Stimulated activated CD8-positive, alpha-beta memory T cell treated with anti-CD3 and anti-CD28 coated beads, Interleukin-4, amount 100 ng/mL, for 4 hours (primary cell): ENCODE results near the gene NKD1.

Experiments used
- DNase-seq, 2 donors: peaks; one replicate each; pipeline ENCODE4 v3.0.0-alpha.2; 2020; ENCODE audit warnings: low read depth in 2 of 2, low spot score in 1 of 2

NKD1 gene

DNA sequence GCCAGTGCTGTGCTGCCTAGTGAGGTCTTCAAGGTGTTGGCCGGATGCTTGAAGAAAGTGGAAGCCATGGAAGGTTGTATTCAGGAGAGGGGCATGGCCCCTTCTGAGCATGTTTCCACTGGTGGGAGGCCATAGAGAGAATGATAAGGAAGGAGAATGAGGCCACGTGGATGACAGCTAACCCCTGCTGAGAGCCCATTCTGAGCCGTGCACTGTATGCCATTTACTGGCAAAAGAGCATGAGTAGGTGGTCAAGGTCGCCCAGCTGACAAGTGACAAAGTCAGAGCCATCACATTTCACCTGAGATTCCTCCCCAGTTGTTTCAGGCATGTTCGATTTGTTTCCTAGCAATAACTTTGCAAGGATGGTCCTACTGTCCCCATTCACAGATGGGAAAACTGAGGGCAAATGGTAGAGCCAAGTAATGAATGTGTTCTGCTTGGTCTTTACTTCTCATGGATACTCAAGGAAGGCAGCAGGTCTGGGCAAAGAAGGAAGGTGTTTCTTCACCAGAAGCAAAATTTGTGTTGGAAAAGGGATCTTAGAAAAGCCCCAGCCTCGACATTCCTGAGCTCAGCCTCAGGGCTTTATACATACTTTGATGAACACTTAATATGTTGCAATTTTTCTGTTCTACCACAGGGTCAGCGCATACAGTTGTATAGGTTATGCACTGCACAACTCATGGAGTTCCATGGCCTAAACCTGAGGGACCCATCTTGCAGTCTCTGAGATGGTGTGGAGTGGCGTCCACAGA is 10.5 kb upstream of the NKD1 start:
- no peak for DNase-seq

- no peak for DNase-seq
Measured at GRCh38 chr16:50538411-50539052, 9.7 kb upstream of the NKD1 start.

GRCh38 chr16:50539053-50539695 is 9.0 kb upstream of the NKD1 start:
- no peak for DNase-seq

- no peak for DNase-seq
Measured at GRCh38 chr16:50539822-50540710, 8.1 kb upstream of the NKD1 start.

DNA sequence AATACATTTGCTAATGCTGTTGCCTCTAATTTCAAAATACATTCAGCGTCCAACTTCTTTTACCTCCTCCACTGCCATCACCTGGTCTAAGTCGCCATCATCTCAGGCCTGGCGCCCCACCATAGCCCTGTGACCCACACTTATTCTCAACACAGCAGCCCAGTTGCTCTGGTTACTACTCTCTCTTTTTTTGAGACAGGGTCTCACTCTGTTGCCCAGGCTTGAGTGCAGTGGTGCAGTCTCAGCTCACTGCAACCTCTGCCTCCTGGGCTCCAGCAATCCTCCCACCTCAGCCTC is 7.5 kb upstream of the NKD1 start:
- no peak for DNase-seq

- DNase-seq = no peak
Measured at GRCh38 chr16:50542703-50543102, 5.5 kb upstream of the NKD1 start.

GRCh38 chr16:50546125-50546524 is 2.1 kb upstream of the NKD1 start:
- no peak for DNase-seq

DNA sequence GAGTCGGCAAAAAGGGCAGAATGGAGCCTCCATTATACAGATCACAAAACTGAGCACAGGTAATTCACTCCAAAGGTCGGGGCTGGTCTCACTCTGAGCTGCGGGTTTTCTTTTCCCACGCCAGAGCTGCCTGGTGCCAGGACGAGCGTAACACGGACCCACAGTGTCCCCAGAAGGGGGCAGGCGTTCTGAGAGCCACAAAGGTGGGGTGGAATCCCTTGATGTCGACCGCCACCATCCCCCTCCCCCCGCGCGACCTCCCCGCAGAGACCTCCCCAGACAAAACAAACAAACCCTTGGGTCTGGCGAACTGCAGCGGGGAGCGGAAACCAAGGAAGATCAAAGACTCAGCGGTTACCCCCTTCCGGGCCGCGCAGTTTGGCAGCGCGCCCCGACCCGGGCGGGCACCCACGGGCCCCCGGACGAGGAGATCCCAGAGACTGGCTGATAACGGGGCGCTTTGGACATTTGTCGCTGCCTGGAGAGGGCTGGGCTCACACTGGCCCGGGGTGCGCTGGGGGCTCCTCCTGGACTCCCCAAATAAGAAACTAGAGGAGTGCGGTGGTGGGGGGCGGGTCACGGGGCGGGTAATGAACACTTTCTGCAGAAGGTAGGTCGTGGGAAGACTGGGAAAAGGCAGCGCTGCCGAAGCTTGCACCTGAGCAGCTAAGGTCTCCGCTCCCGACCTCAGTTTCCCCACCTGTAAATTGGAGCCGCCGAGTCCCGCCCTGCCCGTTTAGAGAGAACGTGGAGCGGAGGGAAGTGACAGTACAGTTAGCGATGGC is 664 bp upstream of the NKD1 start:
- DNase-seq = peak; percentile 28 to 65

- no peak for DNase-seq
Measured at GRCh38 chr16:50548909-50549560, 839 bp downstream of the NKD1 start.

DNA sequence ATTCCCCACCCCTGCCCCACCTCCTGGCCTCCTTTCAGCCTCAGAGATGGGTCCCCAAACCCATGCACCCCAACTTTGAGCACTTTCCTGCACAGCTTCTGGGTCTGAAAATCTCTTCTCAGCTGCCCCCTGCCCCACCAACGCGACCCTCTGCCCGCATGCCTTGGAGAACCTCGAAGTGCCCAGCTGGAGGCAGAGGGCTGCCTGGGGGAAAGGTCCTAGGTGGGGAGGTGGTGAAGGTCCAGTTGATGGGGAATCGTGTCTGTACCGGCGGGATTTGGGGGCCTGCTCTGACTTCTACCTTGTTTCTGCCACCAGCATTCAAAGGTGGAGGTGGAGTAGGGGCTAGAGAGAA is 1.3 kb downstream of the NKD1 start:
- no peak for DNase-seq

- no peak for DNase-seq
Measured at GRCh38 chr16:50550035-50550434, 1.8 kb downstream of the NKD1 start.

DNA sequence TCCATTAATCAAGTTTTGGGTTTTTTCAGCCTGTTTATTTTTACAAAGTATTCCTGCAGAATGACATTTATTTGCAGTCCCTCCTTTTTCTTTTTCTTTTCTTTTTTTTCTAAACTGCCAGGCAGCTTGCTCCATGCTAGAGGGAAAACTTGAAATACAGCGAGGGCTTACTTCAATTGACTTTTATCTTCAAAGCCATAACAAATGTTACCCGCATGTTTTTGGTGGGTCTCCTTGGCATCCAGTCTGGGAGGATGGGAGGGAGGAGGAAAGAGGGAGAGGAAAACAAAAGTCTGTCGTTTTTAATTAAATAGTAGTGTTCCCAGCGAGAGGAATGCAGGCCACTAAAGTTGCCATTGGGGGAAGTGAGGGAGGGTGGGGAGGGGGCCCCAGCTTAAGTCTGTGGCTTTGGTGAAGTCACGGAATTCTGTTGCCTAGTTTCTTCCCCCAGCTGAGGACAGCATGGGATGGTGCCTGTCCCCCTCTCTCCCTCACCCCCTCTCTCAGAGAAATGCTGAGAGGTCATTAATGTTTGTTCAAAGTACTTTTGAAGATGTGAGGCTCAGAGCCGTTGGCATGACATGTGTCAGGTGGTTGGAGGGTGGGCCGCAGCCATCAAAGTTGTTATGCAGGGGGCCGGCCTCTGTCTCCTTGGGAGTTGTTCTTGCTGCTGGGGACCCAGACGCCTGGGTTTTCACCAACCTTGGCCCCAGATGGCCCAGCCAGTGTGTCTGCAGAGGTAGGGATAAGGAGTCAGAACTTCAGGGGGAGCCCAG is 2.9 kb downstream of the NKD1 start:
- no peak for DNase-seq

DNA sequence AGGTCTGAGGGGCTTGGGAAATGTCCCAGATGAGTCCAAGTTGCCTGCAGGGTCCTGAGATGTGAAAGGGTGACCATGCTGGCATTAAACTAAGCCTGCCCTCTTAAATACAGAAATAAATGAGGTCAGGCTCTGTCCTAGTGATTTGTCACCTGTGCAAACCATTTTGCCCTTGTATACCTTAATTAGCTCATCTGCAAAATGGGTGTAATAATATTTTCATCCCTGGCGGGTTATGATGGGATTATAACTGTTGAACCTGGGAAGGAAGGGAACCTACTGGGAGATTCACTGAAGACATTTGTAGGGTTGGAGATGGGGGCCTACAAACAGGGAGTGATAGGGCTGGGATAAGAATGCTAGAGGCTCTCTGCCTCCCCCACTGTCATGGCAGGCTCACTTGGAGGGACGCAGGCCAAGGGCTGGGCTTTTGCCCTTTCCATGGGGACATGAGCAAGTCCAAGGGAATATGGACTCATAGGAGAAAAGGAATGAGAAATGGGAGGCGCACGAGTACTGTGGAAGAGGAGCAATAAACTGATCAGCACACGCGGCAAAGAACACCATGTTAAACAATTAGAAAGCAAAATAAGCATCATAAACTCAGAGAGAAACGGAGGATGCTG is 4.4 kb downstream of the NKD1 start:
- DNase-seq = no peak

- DNase-seq = no peak
Measured at GRCh38 chr16:50553182-50553710, 5.0 kb downstream of the NKD1 start.

DNA sequence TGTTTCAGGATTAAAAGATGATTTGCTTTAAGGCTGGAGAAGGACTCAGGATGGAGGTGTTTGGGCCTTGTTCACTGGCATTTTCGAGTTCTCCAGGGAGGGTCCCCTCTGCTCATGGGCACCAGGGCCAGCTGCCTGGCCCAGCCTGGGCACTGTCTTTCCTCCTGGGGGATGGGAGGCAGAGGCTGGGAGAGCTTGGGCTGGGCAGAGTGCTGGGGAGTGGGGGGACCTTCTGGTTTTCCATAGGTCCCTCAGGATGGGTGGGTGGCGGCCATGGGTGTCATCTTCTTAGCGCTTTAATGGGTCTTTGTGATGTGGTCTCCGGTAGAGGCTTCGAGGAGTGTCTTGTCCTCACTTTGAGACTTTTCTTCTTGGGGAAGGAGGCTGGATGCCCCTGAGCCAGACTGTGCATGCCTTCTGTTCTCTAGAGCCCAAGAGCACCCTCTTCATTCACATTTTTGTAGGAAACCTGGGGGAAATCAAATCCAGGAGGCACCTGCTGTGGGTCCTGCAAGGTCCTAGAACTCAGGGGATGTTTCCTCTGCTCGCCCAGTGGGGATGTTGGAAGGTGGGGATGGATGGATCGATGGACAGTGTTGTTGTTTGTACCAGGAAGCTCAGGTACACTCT is 5.7 kb downstream of the NKD1 start:
- DNase-seq = no peak

DNA sequence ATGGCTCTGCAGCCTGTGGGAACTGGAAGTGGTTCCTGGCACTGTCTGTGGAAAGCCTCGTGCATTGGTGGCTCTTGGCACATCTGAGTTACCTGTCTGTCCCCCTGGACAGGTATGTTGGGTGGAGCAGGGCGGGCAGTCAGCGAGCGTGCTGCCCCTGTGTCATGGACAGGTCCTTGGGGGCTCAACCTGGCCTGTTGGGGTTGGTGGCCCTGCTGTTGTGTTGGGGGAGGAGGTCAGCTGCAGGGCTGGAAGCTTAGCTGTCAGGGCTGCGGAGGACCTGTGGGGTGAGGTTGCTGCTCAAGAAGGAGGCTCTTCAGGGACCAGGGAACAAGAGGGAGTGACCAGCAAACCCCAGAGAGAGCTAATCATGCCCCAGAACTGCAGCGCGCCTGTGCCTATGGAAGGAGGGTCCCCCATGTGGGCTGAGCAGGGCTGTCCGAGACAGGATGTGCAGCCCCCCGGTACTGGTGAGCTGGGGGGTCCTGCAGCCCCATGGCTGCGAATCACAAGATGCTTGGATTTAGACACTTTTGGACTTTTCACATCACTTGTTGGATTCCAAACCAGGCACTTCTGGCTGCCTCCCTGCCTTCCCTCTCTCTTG is 7.2 kb downstream of the NKD1 start:
- DNase-seq = no peak

GRCh38 chr16:50555952-50556673 is 7.9 kb downstream of the NKD1 start:
- DNase-seq = no peak
